ENCODE data around the gene UGGT2.
"Not testable (repeated sequence)": the region's sequence is repeated elsewhere in the genome, so short reads cannot be mapped to it uniquely, and the experiment has no call there.

Gene UGGT2

GRCh38 chr13:96075953-96076543 lies 22.8 kb upstream of the UGGT2 start:
- TF ChIP-seq CTCF (IDR thresholded peaks at IDR 0.05; ENCODE audit: control insufficient read depth, insufficient read depth, low read depth, low read length, missing control alignments), result peak; percentile 64
- no peak overlapping the region for H3K4me3 ChIP-seq (ENCODE audit: control insufficient read depth, low read depth, low read length)
- DNase-seq (ENCODE audit: low read depth), result no peak

- no peak for TF ChIP-seq CTCF (IDR thresholded peaks at IDR 0.05; ENCODE audit: control insufficient read depth, insufficient read depth, low read depth, low read length, missing control alignments)
- DNase-seq (ENCODE audit: low read depth), result no peak
- H3K4me3 ChIP-seq (ENCODE audit: control insufficient read depth, low read depth, low read length), result no peak overlapping the region
These were observed 19.2 kb upstream of the UGGT2 start for GRCh38 chr13:96072392-96072791.

- no peak overlapping the region for H3K4me3 ChIP-seq (ENCODE audit: control insufficient read depth, low read depth, low read length)
- TF ChIP-seq CTCF (IDR thresholded peaks at IDR 0.05; ENCODE audit: control insufficient read depth, insufficient read depth, low read depth, low read length, missing control alignments), result no peak
- no peak for DNase-seq (ENCODE audit: low read depth)
These were observed 18.3 kb upstream of the UGGT2 start for GRCh38 chr13:96071504-96071903.

GRCh38 chr13:96068729-96069128 lies 15.5 kb upstream of the UGGT2 start:
- no peak for DNase-seq (ENCODE audit: low read depth)
- TF ChIP-seq CTCF (IDR thresholded peaks at IDR 0.05; ENCODE audit: control insufficient read depth, insufficient read depth, low read depth, low read length, missing control alignments), result no peak
- H3K4me3 ChIP-seq (ENCODE audit: control insufficient read depth, low read depth, low read length), result no peak overlapping the region

- no peak for DNase-seq (ENCODE audit: low read depth)
- H3K4me3 ChIP-seq (ENCODE audit: control insufficient read depth, low read depth, low read length), result no peak overlapping the region
- no peak for TF ChIP-seq CTCF (IDR thresholded peaks at IDR 0.05; ENCODE audit: control insufficient read depth, insufficient read depth, low read depth, low read length, missing control alignments)
These were observed 12.6 kb upstream of the UGGT2 start for GRCh38 chr13:96065849-96066248.

GRCh38 chr13:96052656-96053002 lies 572 bp downstream of the UGGT2 start:
- no peak for TF ChIP-seq CTCF (IDR thresholded peaks at IDR 0.05; ENCODE audit: control insufficient read depth, insufficient read depth, low read depth, low read length, missing control alignments)
- H3K4me3 ChIP-seq (ENCODE audit: control insufficient read depth, low read depth, low read length), result peak overlapping the region; percentile 66
- DNase-seq (ENCODE audit: low read depth), result peak; percentile 33

- H3K4me3 ChIP-seq (ENCODE audit: control insufficient read depth, low read depth, low read length); DNase-seq (ENCODE audit: low read depth): not testable (repeated sequence)
These were observed 1.3 kb downstream of the UGGT2 start for GRCh38 chr13:96051946-96052345.

- not testable (repeated sequence) for DNase-seq (ENCODE audit: low read depth); H3K4me3 ChIP-seq (ENCODE audit: control insufficient read depth, low read depth, low read length)
These were observed 1.7 kb downstream of the UGGT2 start for GRCh38 chr13:96051491-96051890.

- DNase-seq (ENCODE audit: low read depth), result not testable (repeated sequence)
These were observed 2.2 kb downstream of the UGGT2 start for GRCh38 chr13:96050955-96051354.

GRCh38 chr13:96046449-96047126 lies 6.6 kb downstream of the UGGT2 start:
- DNase-seq (ENCODE audit: low read depth); H3K4me3 ChIP-seq (ENCODE audit: control insufficient read depth, low read depth, low read length): not testable (repeated sequence)

More at GRCh38 chr13:96050955-96051354, 2.2 kb downstream of the UGGT2 start:
- H3K4me3 ChIP-seq (ENCODE audit: control insufficient read depth, low read depth, low read length), result not testable (repeated sequence)

Data from AG09309 (cell line).